MCF 10A (cell line): ENCODE results near the gene OR51G1. TPM values are rescaled to one million over a fixed set of nuclear protein-coding genes. Genes with fewer than 3 reads are reported as not detected.
"Not testable (repeated sequence)": the region's sequence is repeated elsewhere in the genome, so short reads cannot be mapped to it uniquely, and the experiment has no call there.

Experiments
- Bru-seq: library from RNA; stranded (reverse); fragments of 400-500 nt; gene quantifications from one replicate; lab custom pipeline; 2021; lab: Mats Ljungman, UMichigan
- BruChase-seq, 2 experiments: library from RNA; stranded (reverse); fragments of 400-500 nt; gene quantifications; one replicate each; lab custom pipeline; 2021; lab: Mats Ljungman, UMichigan
- BruUV-seq: library from RNA; stranded (reverse); fragments of 400-500 nt; replicated peaks from 2 replicates; lab custom pipeline; 2021; lab: Mats Ljungman, UMichigan
- CTCF ChIA-PET: fragments of 300-600 bp; sonication (Branson Sonifier 250); formaldehyde crosslinking; extraction: SDS; loops from one replicate; lab custom pipeline; 2021; ENCODE audit warnings: antibody characterized with exemption, inconsistent platforms; lab: Yijun Ruan, JAX
- POLR2A ChIA-PET: fragments of 300-600, 350-650 bp; sonication (Branson Sonifier 250); formaldehyde crosslinking; extraction: SDS; loops from one replicate; lab custom pipeline; 2020; ENCODE audit warnings: antibody characterized with exemption, inconsistent platforms; lab: Yijun Ruan, JAX
- DNase-seq: peaks from one replicate; pipeline ENCODE4 v3.0.0-alpha.2; 2018; ENCODE audit not compliant: unreplicated experiment
- H3K27ac Mint-ChIP-seq: one replicate; pipeline ENCODE4 v1.8.0; 2022; ENCODE audit warnings: mild to moderate bottlenecking, low read depth, mixed read lengths; ENCODE audit not compliant: unreplicated experiment
- H3K27me3 Mint-ChIP-seq: one replicate; pipeline ENCODE4 v1.8.0; 2022; ENCODE audit warnings: mixed read lengths; ENCODE audit not compliant: insufficient read depth, unreplicated experiment
- H3K36me3 Mint-ChIP-seq: one replicate; pipeline ENCODE4 v1.8.0; 2022; ENCODE audit warnings: mild to moderate bottlenecking, moderate library complexity, mixed read lengths; ENCODE audit not compliant: insufficient read depth, unreplicated experiment
- H3K4me1 Mint-ChIP-seq: one replicate; pipeline ENCODE4 v1.8.0; 2022; ENCODE audit warnings: mixed read lengths; ENCODE audit not compliant: insufficient read depth, unreplicated experiment
- H3K4me3 Mint-ChIP-seq: one replicate; pipeline ENCODE4 v1.8.0; 2022; ENCODE audit warnings: mild to moderate bottlenecking, moderate library complexity, mixed read lengths; ENCODE audit not compliant: unreplicated experiment
- H3K9me3 Mint-ChIP-seq: one replicate; pipeline ENCODE4 v1.8.0; 2022; ENCODE audit warnings: mixed read lengths; ENCODE audit not compliant: unreplicated experiment
- intact Hi-C: fragments of 100-400 bp; cut with micrococcal nuclease; formaldehyde crosslinking; loops from 2 replicates; pipeline ENCODE4 v1.14.1; 2022
- long read RNA-seq: library from polyadenylated mRNA; stranded (forward); transcript quantifications from one replicate; pipeline ENCODE4 v2.0.0, GENCODE V29; 2022
- total RNA-seq: library from RNA; stranded (reverse); gene quantifications from 2 replicates; pipeline ENCODE4 v1.2.3, GENCODE V29; 2022
- TF ChIP-seq, protein P1 (sequence below): fragments of 200-600 bp; IDR thresholded peaks from one replicate; pipeline ENCODE4 v1.8.0; 2022; ENCODE audit warnings: antibody characterized with exemption, mild to moderate bottlenecking; ENCODE audit not compliant: unreplicated experiment

The OR51G1 gene
- total RNA-seq (not detected in 2 replicates), Bru-seq, nascent RNA (not detected), BruChase-seq, experiment 1, labeled RNA remaining after a 6-hour chase (not detected), BruChase-seq, experiment 2, labeled RNA remaining after a 2-hour chase (not detected)
- long read RNA-seq: 0 reads

DNA sequence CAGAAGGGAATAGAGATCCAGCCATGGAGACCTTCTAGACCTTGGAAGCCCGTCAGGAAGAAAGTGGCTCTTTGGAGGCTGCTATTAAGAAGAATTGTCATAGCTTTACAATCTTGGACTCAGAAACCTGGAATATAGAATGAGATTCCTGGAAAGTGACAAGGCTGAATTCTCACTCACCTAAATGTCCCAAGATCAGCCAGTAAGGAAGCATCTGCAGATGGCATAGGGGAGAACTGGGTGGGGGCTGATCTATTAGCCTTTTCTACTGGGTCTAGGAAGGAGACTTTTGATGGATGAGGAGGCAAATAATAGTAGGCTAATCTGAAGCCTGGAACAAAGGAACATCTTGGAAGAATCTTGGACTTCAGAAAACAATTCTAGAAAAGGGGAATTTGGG lies at the start of gene OR51G1:
Gene OR51G1, minus strand, starts transcription at position 101 of the 400 bp plus-strand sequence. Its CDS starts 0 bp downstream, at position 101.
- H3K4me3 Mint-ChIP-seq: no peak within 1 kb of the TSS
- no peaks in the 10 kb centered on the region for H3K9me3 Mint-ChIP-seq
- intact Hi-C loops: no loop called here
- DNase-seq: no peak
- BruUV-seq: no TSS peak
- CTCF ChIA-PET: interaction anchor here (0.6 kb wide), 1 partner anchor 80 kb away, joined by 3 read pairs; no protein-coding TSS in a partner anchor
- POLR2A ChIA-PET: no interaction called here
- H3K27me3 Mint-ChIP-seq: peaks cover 22% of the 10 kb centered on the region
- H3K27ac Mint-ChIP-seq: no peak within 1 kb of the TSS
- TF ChIP-seq, protein P1, sequence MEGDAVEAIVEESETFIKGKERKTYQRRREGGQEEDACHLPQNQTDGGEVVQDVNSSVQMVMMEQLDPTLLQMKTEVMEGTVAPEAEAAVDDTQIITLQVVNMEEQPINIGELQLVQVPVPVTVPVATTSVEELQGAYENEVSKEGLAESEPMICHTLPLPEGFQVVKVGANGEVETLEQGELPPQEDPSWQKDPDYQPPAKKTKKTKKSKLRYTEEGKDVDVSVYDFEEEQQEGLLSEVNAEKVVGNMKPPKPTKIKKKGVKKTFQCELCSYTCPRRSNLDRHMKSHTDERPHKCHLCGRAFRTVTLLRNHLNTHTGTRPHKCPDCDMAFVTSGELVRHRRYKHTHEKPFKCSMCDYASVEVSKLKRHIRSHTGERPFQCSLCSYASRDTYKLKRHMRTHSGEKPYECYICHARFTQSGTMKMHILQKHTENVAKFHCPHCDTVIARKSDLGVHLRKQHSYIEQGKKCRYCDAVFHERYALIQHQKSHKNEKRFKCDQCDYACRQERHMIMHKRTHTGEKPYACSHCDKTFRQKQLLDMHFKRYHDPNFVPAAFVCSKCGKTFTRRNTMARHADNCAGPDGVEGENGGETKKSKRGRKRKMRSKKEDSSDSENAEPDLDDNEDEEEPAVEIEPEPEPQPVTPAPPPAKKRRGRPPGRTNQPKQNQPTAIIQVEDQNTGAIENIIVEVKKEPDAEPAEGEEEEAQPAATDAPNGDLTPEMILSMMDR: no peak
- H3K4me1 Mint-ChIP-seq: no peaks in the 10 kb centered on the region
- H3K36me3 Mint-ChIP-seq: no peaks in the 10 kb centered on the region

GRCh38 chr11:4962816-4963215 lies 38.7 kb upstream of the OR51G1 start:
- BruUV-seq: no TSS peak
- TF ChIP-seq, protein P1: no peak
- Mint-ChIP-seq H3K36me3 (no peaks in the 10 kb centered on the region), H3K4me3 (no peak overlapping the region), H3K27ac (no peak overlapping the region), H3K4me1 (no peaks in the 10 kb centered on the region), H3K9me3 (peaks cover 8% of the 10 kb centered on the region), H3K27me3 (peaks cover 33% of the 10 kb centered on the region)
- DNase-seq: no peak
- intact Hi-C loops: no loop called here
- CTCF ChIA-PET: no interaction called here
- POLR2A ChIA-PET: no interaction called here

GRCh38 chr11:4960877-4961276 lies 36.7 kb upstream of the OR51G1 start:
- Mint-ChIP-seq H3K27ac (no peak overlapping the region), H3K4me1 (no peaks in the 10 kb centered on the region), H3K4me3 (no peak overlapping the region), H3K27me3 (peaks cover 30% of the 10 kb centered on the region), H3K9me3 (peaks cover 8% of the 10 kb centered on the region), H3K36me3 (no peaks in the 10 kb centered on the region)
- CTCF ChIA-PET: interaction anchor here (0.6 kb wide), 1 partner anchor 13 kb away, joined by 3 read pairs; no protein-coding TSS in a partner anchor
- intact Hi-C loops: no loop called here
- peak; percentile 3 for DNase-seq
- TF ChIP-seq, protein P1: no peak
- no TSS peak for BruUV-seq
- POLR2A ChIA-PET: no interaction called here

DNA sequence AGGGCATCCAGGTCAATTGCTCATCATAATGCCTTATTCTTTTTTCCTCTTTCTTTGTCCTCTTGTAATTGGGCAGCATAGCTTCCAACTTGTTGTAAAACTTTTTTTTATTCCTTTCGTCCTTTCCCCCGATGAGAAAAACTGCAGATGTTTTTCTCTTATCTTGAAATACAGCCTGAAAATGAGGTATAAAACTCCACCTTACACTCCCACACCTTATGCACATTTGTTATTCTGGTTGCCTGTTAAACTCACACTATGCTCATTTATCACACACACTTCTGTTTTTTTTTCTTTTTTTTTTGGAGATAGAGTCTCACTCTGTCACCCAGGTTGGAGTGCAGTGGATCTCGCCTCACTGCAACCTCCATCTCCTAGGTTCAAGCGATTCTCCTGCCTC lies 33.3 kb upstream of the OR51G1 start:
- CTCF ChIA-PET: no interaction called here
- Mint-ChIP-seq H3K36me3 (no peaks in the 10 kb centered on the region), H3K4me1 (no peaks in the 10 kb centered on the region), H3K27ac (no peak overlapping the region), H3K4me3 (no peak overlapping the region), H3K9me3 (peaks cover 8% of the 10 kb centered on the region), H3K27me3 (peaks cover 23% of the 10 kb centered on the region)
- intact Hi-C loops: no loop called here
- POLR2A ChIA-PET: no interaction called here
- no peak for DNase-seq
- no TSS peak for BruUV-seq
- TF ChIP-seq, protein P1: no peak

- DNase-seq, CTCF ChIA-PET, H3K4me3 Mint-ChIP-seq, intact Hi-C loops, H3K27ac Mint-ChIP-seq, H3K36me3 Mint-ChIP-seq, POLR2A ChIA-PET, H3K9me3 Mint-ChIP-seq, H3K4me1 Mint-ChIP-seq, BruUV-seq: not testable (repeated sequence)
- H3K27me3 Mint-ChIP-seq: peaks cover 15% of the 10 kb centered on the region
These were observed 31.5 kb upstream of the OR51G1 start, which contains the start of gene OR51A2 for GRCh38 chr11:4955613-4956012. OR51A2 (minus strand) TSS chr11:4955713; CDS start chr11:4955713, 0 bp downstream.
